H9 (cell line): ENCODE data around the gene HS6ST1. TPM values are rescaled to one million over a fixed set of nuclear protein-coding genes. Genes with fewer than 3 reads are reported as not detected.

Experiments
- DNase-seq: peaks from one replicate; pipeline ENCODE4 v3.0.0-alpha.2; 2017
- H2AFZ ChIP-seq: one replicate; pipeline ENCODE4 v1.6.1; 2013; ENCODE audit warnings: mild to moderate bottlenecking, low read length, control low read depth, moderate library complexity
- H2AK5ac ChIP-seq: 2 replicates; pipeline ENCODE4 v1.6.1; 2013; ENCODE audit warnings: low read length, control low read depth, mixed read lengths; ENCODE audit not compliant: insufficient read length
- H2BK120ac ChIP-seq: one replicate; pipeline ENCODE4 v1.6.1; 2013; ENCODE audit warnings: low read depth, mild to moderate bottlenecking, low read length, control low read depth, inconsistent platforms; ENCODE audit not compliant: poor library complexity, severe bottlenecking
- H2BK12ac ChIP-seq: 2 replicates; pipeline ENCODE4 v1.6.1; 2013; ENCODE audit warnings: low read length, control low read depth, mixed read lengths, low read depth; ENCODE audit not compliant: insufficient read length
- H2BK15ac ChIP-seq: 2 replicates; pipeline ENCODE4 v1.6.1; 2013; ENCODE audit warnings: low read depth, low read length, control low read depth
- H2BK20ac ChIP-seq: one replicate; pipeline ENCODE4 v1.6.1; 2013; ENCODE audit warnings: low read depth, mild to moderate bottlenecking, low read length, control low read depth, inconsistent platforms; ENCODE audit not compliant: poor library complexity, severe bottlenecking
- H2BK5ac ChIP-seq: 2 replicates; pipeline ENCODE4 v1.6.1; 2013; ENCODE audit warnings: low read length, control low read depth, mixed read lengths; ENCODE audit not compliant: insufficient read length
- H3K14ac ChIP-seq: 2 replicates; pipeline ENCODE4 v1.6.1; 2013; ENCODE audit warnings: low read length, control low read depth; ENCODE audit not compliant: insufficient read depth
- H3K18ac ChIP-seq: 2 replicates; pipeline ENCODE4 v1.6.1; 2013; ENCODE audit warnings: low read depth, mild to moderate bottlenecking, mixed read lengths, low read length, control low read depth; ENCODE audit not compliant: insufficient read length
- H3K23ac ChIP-seq: 2 replicates; pipeline ENCODE4 v1.6.1; 2013; ENCODE audit warnings: low read length, control low read depth, mixed read lengths, low read depth; ENCODE audit not compliant: insufficient read length
- H3K23me2 ChIP-seq: 2 replicates; pipeline ENCODE4 v1.6.1; 2013; ENCODE audit warnings: low read depth, mild to moderate bottlenecking, mixed read lengths, low read length, control low read depth; ENCODE audit not compliant: insufficient read length, poor library complexity, severe bottlenecking
- H3K27ac ChIP-seq: 2 replicates; pipeline ENCODE4 v1.5.1; 2013; ENCODE audit warnings: low read length, control low read depth, mixed read lengths, low read depth; ENCODE audit not compliant: insufficient read length
- H3K27me3 ChIP-seq: 2 replicates; pipeline ENCODE4 v1.6.1; 2013; ENCODE audit warnings: low read length, control low read depth, inconsistent platforms; ENCODE audit not compliant: insufficient read depth
- H3K4ac ChIP-seq: 2 replicates; pipeline ENCODE4 v1.6.1; 2013; ENCODE audit warnings: low read depth, mild to moderate bottlenecking, control low read depth, inconsistent platforms, low read length, moderate library complexity
- H3K4me1 ChIP-seq: 2 replicates; pipeline ENCODE4 v1.6.1; 2013; ENCODE audit warnings: low read length, control low read depth, inconsistent platforms; ENCODE audit not compliant: insufficient read depth
- H3K4me2 ChIP-seq: 2 replicates; pipeline ENCODE4 v1.6.1; 2013; ENCODE audit warnings: low read length, control low read depth, mixed read lengths; ENCODE audit not compliant: insufficient read length, insufficient read depth
- H3K56ac ChIP-seq: 2 replicates; pipeline ENCODE4 v1.6.1; 2013; ENCODE audit warnings: low read depth, mild to moderate bottlenecking, mixed read lengths, low read length, control low read depth; ENCODE audit not compliant: insufficient read length
- H3K79me1 ChIP-seq: 2 replicates; pipeline ENCODE4 v1.6.1; 2013; ENCODE audit warnings: low read depth, mild to moderate bottlenecking, moderate library complexity, low read length, control low read depth, inconsistent platforms; ENCODE audit not compliant: insufficient read depth, poor library complexity, severe bottlenecking
- H3K79me2 ChIP-seq: 2 replicates; pipeline ENCODE4 v1.6.1; 2013; ENCODE audit warnings: low read length, control low read depth, inconsistent platforms; ENCODE audit not compliant: insufficient read depth
- H3K9ac ChIP-seq: 2 replicates; pipeline ENCODE4 v1.6.1; 2013; ENCODE audit warnings: low read length, control low read depth, mixed read lengths; ENCODE audit not compliant: insufficient read length; ENCODE audit errors: extremely low read depth
- H3K9me3 ChIP-seq: one replicate; pipeline ENCODE4 v1.6.1; 2013; ENCODE audit warnings: low read depth, low read length, inconsistent platforms; ENCODE audit not compliant: control insufficient read depth
- H3T11ph ChIP-seq: one replicate; pipeline ENCODE4 v1.6.1; 2013; ENCODE audit warnings: mild to moderate bottlenecking, low read length, control low read depth, inconsistent platforms
- H4K20me1 ChIP-seq: one replicate; pipeline ENCODE4 v1.6.1; 2013; ENCODE audit not compliant: control insufficient read depth, insufficient read length, insufficient read depth
- H4K5ac ChIP-seq: 2 replicates; pipeline ENCODE4 v1.6.1; 2013; ENCODE audit warnings: low read depth, mild to moderate bottlenecking, mixed read lengths, low read length, control low read depth; ENCODE audit not compliant: insufficient read length
- H4K8ac ChIP-seq: replicated peaks from 2 replicates; pipeline ENCODE4 v1.6.1; 2013; ENCODE audit warnings: low read length, control low read depth, mixed read lengths, low read depth; ENCODE audit not compliant: insufficient read length
- H4K91ac ChIP-seq: 2 replicates; pipeline ENCODE4 v1.6.1; 2013; ENCODE audit warnings: low read depth, mild to moderate bottlenecking, moderate library complexity, mixed read lengths, low read length, control low read depth; ENCODE audit not compliant: insufficient read length
- H3K27ac Mint-ChIP-seq, 3 experiments: 2 replicates in 2 of 3; 3 replicates in 1 of 3; pipeline ENCODE4 v1.8.0; 2020 to 2021; ENCODE audit warnings: mixed read lengths in 3 of 3, mild to moderate bottlenecking in 1 of 3, moderate library complexity in 1 of 3
- H3K27me3 Mint-ChIP-seq: 2 replicates; pipeline ENCODE4 v1.8.0; 2021; ENCODE audit warnings: low read depth, mild to moderate bottlenecking, moderate library complexity, mixed read lengths
- H3K36me3 Mint-ChIP-seq, 3 experiments: 2 replicates in 2 of 3; 3 replicates in 1 of 3; pipeline ENCODE4 v1.8.0; 2020 to 2021; ENCODE audit warnings: low read depth in 3 of 3, mixed read lengths in 3 of 3; ENCODE audit not compliant: insufficient read depth in 1 of 3
- H3K4me1 Mint-ChIP-seq, 2 experiments: 2 replicates each; pipeline ENCODE4 v1.8.0; 2020; ENCODE audit warnings: mixed read lengths in 2 of 2
- H3K4me3 Mint-ChIP-seq, 2 experiments: 2 replicates in 1 of 2; 3 replicates in 1 of 2; pipeline ENCODE4 v1.8.0; 2020 to 2021; ENCODE audit warnings: mild to moderate bottlenecking in 2 of 2, mixed read lengths in 2 of 2, moderate library complexity in 1 of 2
- H3K9me3 Mint-ChIP-seq, 2 experiments: 2 replicates in 1 of 2; 3 replicates in 1 of 2; pipeline ENCODE4 v1.8.0; 2020; ENCODE audit warnings: mild to moderate bottlenecking in 2 of 2, mixed read lengths in 2 of 2, moderate library complexity in 1 of 2
- CTCF ChIP-seq: fragments of 200-600 bp; sonication (generic); conservative IDR thresholded peaks from 3 replicates; pipeline ENCODE4 v1.8.0; 2021; ENCODE audit warnings: antibody characterized with exemption, mild to moderate bottlenecking
- WGBS: extraction: QIAGEN DNeasy Blood & Tissue Kit; methylation state at CpG from one replicate; pipeline ENCODE4 v1.1.7; 2013; ENCODE audit warnings: missing lambda C conversion rate, low lambda C conversion rate, mixed read lengths; ENCODE audit not compliant: insufficient read length; ENCODE audit errors: extremely low coverage; 5-methylcytosine and 5-hydroxymethylcytosine counted together
- total RNA-seq: library from RNA; stranded (reverse); gene quantifications from 2 replicates; pipeline ENCODE4 v1.2.1, GENCODE V29; 2021

HS6ST1 gene
- total RNA-seq, 1 experiment from 2014 or later, result 60.2 TPM

GRCh38 chr2:128329607-128330006 is 10.9 kb upstream of the HS6ST1 start:
- Histone ChIP-seq H3K4me2 (no peak overlapping the region), H2BK5ac (no peak overlapping the region), H2BK20ac (no peak overlapping the region), H3K4ac (no peak overlapping the region), H3K56ac (no peak overlapping the region), H2AFZ (no peak overlapping the region), H3K27me3 (no peaks in the 10 kb centered on the region), H4K8ac (no peak overlapping the region), H3K23me2 (no peaks in the 10 kb centered on the region), H2AK5ac (no peak overlapping the region), H2BK12ac (no peak overlapping the region), H3K14ac (no peak overlapping the region), H2BK120ac (no peak overlapping the region), H3K4me1 (no peaks in the 10 kb centered on the region), H3K9ac (no peak overlapping the region), H3K79me2 (no peaks in the 10 kb centered on the region), H4K5ac (no peak overlapping the region), H3K79me1 (no peaks in the 10 kb centered on the region), H3K9me3 (no peaks in the 10 kb centered on the region), H2BK15ac (no peak overlapping the region), H3K18ac (no peak overlapping the region), H4K91ac (no peak overlapping the region), H3K27ac (no peak overlapping the region), H4K20me1 (no peaks in the 10 kb centered on the region), H3K23ac (no peak overlapping the region), H3T11ph (no peak overlapping the region)
- Mint-ChIP-seq H3K36me3 (peaks cover 6 to 13% (median 9%) of the 10 kb centered on the region in 3 experiments), H3K4me3 (no peak overlapping the region), H3K27ac (no peak overlapping the region), H3K27me3 (no peaks in the 10 kb centered on the region; the same call in 1 of the 2 replicates), H3K4me1 (no peaks in the 10 kb centered on the region), H3K9me3 (peaks cover 15 to 21% of the 10 kb centered on the region in 2 experiments)
- no peak for DNase-seq
- WGBS, result no CpG with 5 or more reads among the region's 6 CpGs
- TF ChIP-seq CTCF, result no peak
